ENCODE measurements around the gene GNB1L. TPM values are rescaled to one million over a fixed set of nuclear protein-coding genes. Genes with fewer than 3 reads are reported as not detected.

GNB1L gene
- polyA plus RNA-seq, 3 donors: 3.4 to 6.0 (median 4.8) TPM

- Histone ChIP-seq H3K4me2 (replicated peaks; ENCODE audit: extremely low read depth, low read length, poor library complexity, severe bottlenecking) (no peak overlapping the region), H3K36me3 (replicated peaks in 1 of 2; ENCODE audit: control insufficient read depth in 1 of 2, insufficient read depth in 2 of 2, low read length in 2 of 2) (peaks cover 75 to 99% of the 10 kb centered on the region in 2 donors), H3K4me3 (replicated peaks in 1 of 3; ENCODE audit: low read depth in 2 of 3, low read length in 3 of 3) (no peak overlapping the region), H3K79me2 (ENCODE audit: insufficient read depth, low read length) (no peaks in the 10 kb centered on the region), H3K9ac (ENCODE audit: insufficient read depth, low read length, poor library complexity, severe bottlenecking) (no peak overlapping the region), H3K27me3 (ENCODE audit: control insufficient read depth in 2 of 2, insufficient read depth in 2 of 2, low read length in 2 of 2) (no peaks in the 10 kb centered on the region), H3K4me1 (ENCODE audit: control insufficient read depth in 1 of 2, insufficient read depth in 2 of 2, low read length in 2 of 2) (no peaks in the 10 kb centered on the region), H2AFZ (ENCODE audit: insufficient read depth, low read depth, low read length, poor library complexity, severe bottlenecking) (no peak overlapping the region), H4K20me1 (ENCODE audit: insufficient read depth, low read length) (peaks cover 6% of the 10 kb centered on the region), H3K9me3 (replicated peaks in 1 of 2; ENCODE audit: control insufficient read depth in 1 of 2, insufficient read depth in 1 of 2, low read length in 2 of 2) (no peaks in the 10 kb centered on the region), H3K27ac (ENCODE audit: low read depth in 1 of 2, low read length in 2 of 2) (no peak overlapping the region)
- Mint-ChIP-seq H3K27ac (no peak overlapping the region), H3K4me3 (no peak overlapping the region), H3K9me3 (no peaks in the 10 kb centered on the region), H3K36me3 (peaks cover 74 to 93% of the 10 kb centered on the region in 2 donors), H3K4me1 (peaks cover 2% of the 10 kb centered on the region), H3K27me3 (ENCODE audit: low read depth in 3 of 3) (peaks cover 0 to 2% (median 0%) of the 10 kb centered on the region in 3 donors)
- TF ChIP-seq CTCF (IDR thresholded peaks at IDR 0.05): no peak
- WGBS (ENCODE audit: insufficient coverage): 96% methylated on average over 12 of the region's 16 CpGs
- DNase-seq: no peak
- intact Hi-C loops (cut with micrococcal nuclease): no loop called here
Observed at GRCh38 chr22:19897726-19898125, 43.1 kb upstream of the GNB1L start.

- Histone ChIP-seq H2AFZ (ENCODE audit: insufficient read depth, low read depth, low read length, poor library complexity, severe bottlenecking) (no peak overlapping the region), H3K9me3 (replicated peaks in 1 of 2; ENCODE audit: control insufficient read depth in 1 of 2, insufficient read depth in 1 of 2, low read length in 2 of 2) (no peaks in the 10 kb centered on the region), H3K27ac (ENCODE audit: low read depth in 1 of 2, low read length in 2 of 2) (no peak overlapping the region), H3K27me3 (ENCODE audit: control insufficient read depth in 2 of 2, insufficient read depth in 2 of 2, low read length in 2 of 2) (no peaks in the 10 kb centered on the region), H3K4me1 (ENCODE audit: control insufficient read depth in 1 of 2, insufficient read depth in 2 of 2, low read length in 2 of 2) (peaks cover 6 to 8% of the 10 kb centered on the region in 2 donors), H3K36me3 (replicated peaks in 1 of 2; ENCODE audit: control insufficient read depth in 1 of 2, insufficient read depth in 2 of 2, low read length in 2 of 2) (peaks cover 67 to 90% of the 10 kb centered on the region in 2 donors), H3K4me2 (replicated peaks; ENCODE audit: extremely low read depth, low read length, poor library complexity, severe bottlenecking) (no peak overlapping the region), H3K4me3 (replicated peaks in 1 of 3; ENCODE audit: low read depth in 2 of 3, low read length in 3 of 3) (no peak overlapping the region), H3K79me2 (ENCODE audit: insufficient read depth, low read length) (no peaks in the 10 kb centered on the region), H3K9ac (ENCODE audit: insufficient read depth, low read length, poor library complexity, severe bottlenecking) (no peak overlapping the region), H4K20me1 (ENCODE audit: insufficient read depth, low read length) (peaks cover 6% of the 10 kb centered on the region)
- peaks cover 2 to 7% (median 6%) of the 10 kb centered on the region in 3 donors for H3K27me3 Mint-ChIP-seq (ENCODE audit: low read depth in 3 of 3)
- no peak overlapping the region for H3K27ac Mint-ChIP-seq
- intact Hi-C loops (cut with micrococcal nuclease): no loop called here
- H3K4me3 Mint-ChIP-seq: no peak overlapping the region
- no peak for DNase-seq
- WGBS (ENCODE audit: insufficient coverage): 89% methylated on average over 11 of the region's 15 CpGs
- peaks cover 10% of the 10 kb centered on the region for H3K4me1 Mint-ChIP-seq
- peaks cover 74 to 90% of the 10 kb centered on the region in 2 donors for H3K36me3 Mint-ChIP-seq
- H3K9me3 Mint-ChIP-seq: peaks cover 0 to 2% (median 0%) of the 10 kb centered on the region in 7 donors
- TF ChIP-seq CTCF (IDR thresholded peaks at IDR 0.05): no peak
Observed at GRCh38 chr22:19896665-19897355, 42.1 kb upstream of the GNB1L start.
